ENCODE measurements around the gene SPOCD1.

The SPOCD1 gene

DNA sequence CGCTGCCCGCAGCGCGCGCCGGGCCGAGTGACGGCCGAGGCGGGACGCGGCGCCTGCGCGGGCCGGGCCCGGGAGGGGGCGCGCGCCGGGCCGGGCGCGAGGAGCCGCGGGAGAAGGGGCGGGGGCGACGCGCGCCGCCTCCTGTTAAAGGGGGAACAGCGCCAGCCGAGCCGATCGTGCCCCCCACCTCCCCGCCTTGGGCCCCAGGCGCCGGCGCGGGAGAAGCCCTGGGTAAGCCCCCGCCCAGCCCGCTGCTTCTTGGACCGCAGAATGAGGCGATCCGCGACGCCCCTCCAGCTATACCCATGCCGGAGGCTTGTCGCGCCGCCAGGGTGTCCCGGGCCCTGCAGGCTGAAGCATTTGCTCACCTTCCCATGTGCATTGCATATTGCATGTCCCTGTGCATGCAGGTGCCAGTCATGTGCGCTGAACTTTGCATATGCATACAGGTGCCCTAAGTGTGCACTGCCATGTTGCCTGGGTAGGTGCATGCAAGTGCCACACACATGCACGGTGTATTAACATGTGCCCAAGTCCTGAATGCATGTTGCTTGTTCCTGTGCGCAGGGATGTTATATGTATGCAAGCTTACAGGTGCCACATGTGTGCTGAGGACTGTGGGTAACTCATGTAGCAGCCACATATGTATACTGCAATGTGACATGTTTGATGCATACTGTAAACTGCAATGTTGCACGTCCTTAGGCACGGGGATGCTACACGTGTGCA is 51.3 kb downstream of the SPOCD1 start, which contains the start of gene ADGRB2 (continued):
- no peak for TF ChIP-seq ZFP41 (tag by site-specific recombination; IDR thresholded peaks at IDR 0.05; ENCODE audit: borderline replicate concordance)
- TF ChIP-seq, protein P1, sequence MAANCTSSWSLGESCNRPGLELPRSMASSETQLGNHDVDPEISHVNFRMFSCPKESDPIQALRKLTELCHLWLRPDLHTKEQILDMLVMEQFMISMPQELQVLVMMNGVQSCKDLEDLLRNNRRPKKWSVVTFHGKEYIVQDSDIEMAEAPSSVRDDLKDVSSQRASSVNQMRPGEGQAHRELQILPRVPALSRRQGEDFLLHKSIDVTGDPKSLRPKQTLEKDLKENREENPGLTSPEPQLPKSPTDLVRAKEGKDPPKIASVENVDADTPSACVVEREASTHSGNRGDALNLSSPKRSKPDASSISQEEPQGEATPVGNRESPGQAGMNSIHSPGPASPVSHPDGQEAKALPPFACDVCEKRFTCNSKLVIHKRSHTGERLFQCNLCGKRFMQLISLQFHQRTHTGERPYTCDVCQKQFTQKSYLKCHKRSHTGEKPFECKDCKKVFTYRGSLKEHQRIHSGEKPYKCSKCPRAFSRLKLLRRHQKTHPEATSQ (tag by site-specific recombination; IDR thresholded peaks at IDR 0.05) = no peak
- TF ChIP-seq ZNF785 (tag by site-specific recombination; IDR thresholded peaks at IDR 0.05) = no peak
- TF ChIP-seq, protein P2, sequence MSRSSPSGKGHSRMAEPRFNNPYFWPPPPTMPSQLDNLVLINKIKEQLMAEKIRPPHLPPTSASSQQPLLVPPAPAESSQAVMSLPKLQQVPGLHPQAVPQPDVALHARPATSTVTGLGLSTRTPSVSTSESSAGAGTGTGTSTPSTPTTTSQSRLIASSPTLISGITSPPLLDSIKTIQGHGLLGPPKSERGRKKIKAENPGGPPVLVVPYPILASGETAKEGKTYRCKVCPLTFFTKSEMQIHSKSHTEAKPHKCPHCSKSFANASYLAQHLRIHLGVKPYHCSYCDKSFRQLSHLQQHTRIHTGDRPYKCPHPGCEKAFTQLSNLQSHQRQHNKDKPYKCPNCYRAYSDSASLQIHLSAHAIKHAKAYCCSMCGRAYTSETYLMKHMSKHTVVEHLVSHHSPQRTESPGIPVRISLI (tag by site-specific recombination; IDR thresholded peaks at IDR 0.05) = no peak
- no peak for TF ChIP-seq ZNF654 (tag by site-specific recombination; IDR thresholded peaks at IDR 0.05; ENCODE audit: low read depth)
- no peak for TF ChIP-seq ZNF701 (tag by site-specific recombination; IDR thresholded peaks at IDR 0.05)
- no peak for TF ChIP-seq ZNF521 (tag by site-specific recombination; IDR thresholded peaks at IDR 0.05)
- TF ChIP-seq, protein P3, sequence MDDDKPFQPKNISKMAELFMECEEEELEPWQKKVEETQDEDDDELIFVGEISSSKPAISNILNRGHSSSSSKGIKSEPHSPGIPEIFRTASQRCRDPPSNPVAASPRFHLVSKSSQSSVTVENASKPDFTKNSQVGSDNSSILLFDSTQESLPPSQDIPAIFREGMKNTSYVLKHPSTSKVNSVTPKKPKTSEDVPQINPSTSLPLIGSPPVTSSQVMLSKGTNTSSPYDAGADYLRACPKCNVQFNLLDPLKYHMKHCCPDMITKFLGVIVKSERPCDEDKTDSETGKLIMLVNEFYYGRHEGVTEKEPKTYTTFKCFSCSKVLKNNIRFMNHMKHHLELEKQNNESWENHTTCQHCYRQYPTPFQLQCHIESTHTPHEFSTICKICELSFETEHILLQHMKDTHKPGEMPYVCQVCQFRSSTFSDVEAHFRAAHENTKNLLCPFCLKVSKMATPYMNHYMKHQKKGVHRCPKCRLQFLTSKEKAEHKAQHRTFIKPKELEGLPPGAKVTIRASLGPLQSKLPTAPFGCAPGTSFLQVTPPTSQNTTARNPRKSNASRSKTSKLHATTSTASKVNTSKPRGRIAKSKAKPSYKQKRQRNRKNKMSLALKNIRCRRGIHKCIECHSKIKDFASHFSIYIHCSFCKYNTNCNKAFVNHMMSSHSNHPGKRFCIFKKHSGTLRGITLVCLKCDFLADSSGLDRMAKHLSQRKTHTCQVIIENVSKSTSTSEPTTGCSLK (tag by site-specific recombination; IDR thresholded peaks at IDR 0.05) = no peak
- peak; percentile 9; the same call in 1 of the 2 replicates for TF ChIP-seq ZIC2 (tag by site-specific recombination; IDR thresholded peaks at IDR 0.05)
- peak; percentile 62; the same call in 1 of the 2 replicates for TF ChIP-seq ZNF341 (tag by site-specific recombination; IDR thresholded peaks at IDR 0.05; ENCODE audit: low read depth)
- no peak for TF ChIP-seq KLF16 (tag by site-specific recombination; IDR thresholded peaks at IDR 0.05)
- TF ChIP-seq ZNF404 (tag by site-specific recombination; IDR thresholded peaks at IDR 0.05) = no peak
- TF ChIP-seq ZFP69B (tag by site-specific recombination; IDR thresholded peaks at IDR 0.05) = peak; percentile 92
- TF ChIP-seq BCL11A (tag by site-specific recombination; IDR thresholded peaks at IDR 0.05; ENCODE audit: low read depth) = no peak
- TF ChIP-seq, protein P4, sequence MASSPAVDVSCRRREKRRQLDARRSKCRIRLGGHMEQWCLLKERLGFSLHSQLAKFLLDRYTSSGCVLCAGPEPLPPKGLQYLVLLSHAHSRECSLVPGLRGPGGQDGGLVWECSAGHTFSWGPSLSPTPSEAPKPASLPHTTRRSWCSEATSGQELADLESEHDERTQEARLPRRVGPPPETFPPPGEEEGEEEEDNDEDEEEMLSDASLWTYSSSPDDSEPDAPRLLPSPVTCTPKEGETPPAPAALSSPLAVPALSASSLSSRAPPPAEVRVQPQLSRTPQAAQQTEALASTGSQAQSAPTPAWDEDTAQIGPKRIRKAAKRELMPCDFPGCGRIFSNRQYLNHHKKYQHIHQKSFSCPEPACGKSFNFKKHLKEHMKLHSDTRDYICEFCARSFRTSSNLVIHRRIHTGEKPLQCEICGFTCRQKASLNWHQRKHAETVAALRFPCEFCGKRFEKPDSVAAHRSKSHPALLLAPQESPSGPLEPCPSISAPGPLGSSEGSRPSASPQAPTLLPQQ (tag by site-specific recombination; IDR thresholded peaks at IDR 0.05) = peak; percentile 98
- TF ChIP-seq ZNF791 (tag by site-specific recombination; IDR thresholded peaks at IDR 0.05) = no peak
- TF ChIP-seq, protein P5, sequence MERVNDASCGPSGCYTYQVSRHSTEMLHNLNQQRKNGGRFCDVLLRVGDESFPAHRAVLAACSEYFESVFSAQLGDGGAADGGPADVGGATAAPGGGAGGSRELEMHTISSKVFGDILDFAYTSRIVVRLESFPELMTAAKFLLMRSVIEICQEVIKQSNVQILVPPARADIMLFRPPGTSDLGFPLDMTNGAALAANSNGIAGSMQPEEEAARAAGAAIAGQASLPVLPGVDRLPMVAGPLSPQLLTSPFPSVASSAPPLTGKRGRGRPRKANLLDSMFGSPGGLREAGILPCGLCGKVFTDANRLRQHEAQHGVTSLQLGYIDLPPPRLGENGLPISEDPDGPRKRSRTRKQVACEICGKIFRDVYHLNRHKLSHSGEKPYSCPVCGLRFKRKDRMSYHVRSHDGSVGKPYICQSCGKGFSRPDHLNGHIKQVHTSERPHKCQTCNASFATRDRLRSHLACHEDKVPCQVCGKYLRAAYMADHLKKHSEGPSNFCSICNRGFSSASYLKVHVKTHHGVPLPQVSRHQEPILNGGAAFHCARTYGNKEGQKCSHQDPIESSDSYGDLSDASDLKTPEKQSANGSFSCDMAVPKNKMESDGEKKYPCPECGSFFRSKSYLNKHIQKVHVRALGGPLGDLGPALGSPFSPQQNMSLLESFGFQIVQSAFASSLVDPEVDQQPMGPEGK (tag by site-specific recombination; IDR thresholded peaks at IDR 0.05) = 0 out of 2 replicates have a peak, but pooled peaks have one; percentile 24
- TF ChIP-seq ZNF48 (tag by site-specific recombination; IDR thresholded peaks at IDR 0.05) = no peak
- no peak for TF ChIP-seq ZBTB48 (tag by site-specific recombination; IDR thresholded peaks at IDR 0.05)
- no peak for TF ChIP-seq ZNF112 (tag by site-specific recombination; IDR thresholded peaks at IDR 0.05)
- TF ChIP-seq ZNF660 (tag by site-specific recombination; IDR thresholded peaks at IDR 0.05) = no peak
- no peak for TF ChIP-seq ZNF37A (tag by site-specific recombination; IDR thresholded peaks at IDR 0.05)
- no peak for TF ChIP-seq ZNF155 (tag by site-specific recombination; IDR thresholded peaks at IDR 0.05)
- TF ChIP-seq ZFP3 (tag by site-specific recombination; IDR thresholded peaks at IDR 0.05; ENCODE audit: low read depth) = no peak
- TF ChIP-seq ZBTB21 (tag by site-specific recombination; IDR thresholded peaks at IDR 0.05) = no peak
- TF ChIP-seq, protein P6, sequence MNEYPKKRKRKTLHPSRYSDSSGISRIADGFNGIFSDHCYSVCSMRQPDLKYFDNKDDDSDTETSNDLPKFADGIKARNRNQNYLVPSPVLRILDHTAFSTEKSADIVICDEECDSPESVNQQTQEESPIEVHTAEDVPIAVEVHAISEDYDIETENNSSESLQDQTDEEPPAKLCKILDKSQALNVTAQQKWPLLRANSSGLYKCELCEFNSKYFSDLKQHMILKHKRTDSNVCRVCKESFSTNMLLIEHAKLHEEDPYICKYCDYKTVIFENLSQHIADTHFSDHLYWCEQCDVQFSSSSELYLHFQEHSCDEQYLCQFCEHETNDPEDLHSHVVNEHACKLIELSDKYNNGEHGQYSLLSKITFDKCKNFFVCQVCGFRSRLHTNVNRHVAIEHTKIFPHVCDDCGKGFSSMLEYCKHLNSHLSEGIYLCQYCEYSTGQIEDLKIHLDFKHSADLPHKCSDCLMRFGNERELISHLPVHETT (tag by site-specific recombination; IDR thresholded peaks at IDR 0.05) = no peak
- TF ChIP-seq, protein P7, sequence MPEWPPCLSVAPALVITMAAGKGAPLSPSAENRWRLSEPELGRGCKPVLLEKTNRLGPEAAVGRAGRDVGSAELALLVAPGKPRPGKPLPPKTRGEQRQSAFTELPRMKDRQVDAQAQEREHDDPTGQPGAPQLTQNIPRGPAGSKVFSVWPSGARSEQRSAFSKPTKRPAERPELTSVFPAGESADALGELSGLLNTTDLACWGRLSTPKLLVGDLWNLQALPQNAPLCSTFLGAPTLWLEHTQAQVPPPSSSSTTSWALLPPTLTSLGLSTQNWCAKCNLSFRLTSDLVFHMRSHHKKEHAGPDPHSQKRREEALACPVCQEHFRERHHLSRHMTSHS (tag by site-specific recombination; IDR thresholded peaks at IDR 0.05) = no peak
- TF ChIP-seq, protein P8, sequence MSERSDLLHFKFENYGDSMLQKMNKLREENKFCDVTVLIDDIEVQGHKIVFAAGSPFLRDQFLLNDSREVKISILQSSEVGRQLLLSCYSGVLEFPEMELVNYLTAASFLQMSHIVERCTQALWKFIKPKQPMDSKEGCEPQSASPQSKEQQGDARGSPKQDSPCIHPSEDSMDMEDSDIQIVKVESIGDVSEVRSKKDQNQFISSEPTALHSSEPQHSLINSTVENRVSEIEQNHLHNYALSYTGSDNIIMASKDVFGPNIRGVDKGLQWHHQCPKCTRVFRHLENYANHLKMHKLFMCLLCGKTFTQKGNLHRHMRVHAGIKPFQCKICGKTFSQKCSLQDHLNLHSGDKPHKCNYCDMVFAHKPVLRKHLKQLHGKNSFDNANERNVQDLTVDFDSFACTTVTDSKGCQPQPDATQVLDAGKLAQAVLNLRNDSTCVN (tag by site-specific recombination; optimal IDR thresholded peaks at IDR 0.05) = peak; percentile 35
- peak; percentile 78 for TF ChIP-seq ZBTB8A (tag by site-specific recombination; IDR thresholded peaks at IDR 0.05)

All from HEK293 (cell line).